Measurements from ENCODE around the gene SPRY2.

DNA sequence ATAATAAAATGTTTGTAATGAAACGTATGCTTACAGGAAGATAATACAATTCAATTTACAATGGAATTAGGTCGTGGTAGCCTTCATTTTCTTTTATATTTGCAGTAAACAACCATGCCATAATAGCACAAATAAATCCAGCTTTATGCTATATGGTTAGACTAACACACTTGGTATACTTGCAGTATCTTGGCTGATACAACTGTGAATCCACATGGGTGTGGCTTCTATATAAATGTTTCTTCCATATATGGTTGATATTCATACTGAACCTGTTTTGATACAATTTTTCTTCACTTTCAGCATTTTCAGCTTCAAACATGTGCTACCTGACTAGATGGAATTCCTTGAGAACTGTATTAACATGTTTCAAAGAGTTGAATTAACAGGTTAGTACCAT lies 20.4 kb upstream of the SPRY2 start:
- TF ChIP-seq, protein P1, sequence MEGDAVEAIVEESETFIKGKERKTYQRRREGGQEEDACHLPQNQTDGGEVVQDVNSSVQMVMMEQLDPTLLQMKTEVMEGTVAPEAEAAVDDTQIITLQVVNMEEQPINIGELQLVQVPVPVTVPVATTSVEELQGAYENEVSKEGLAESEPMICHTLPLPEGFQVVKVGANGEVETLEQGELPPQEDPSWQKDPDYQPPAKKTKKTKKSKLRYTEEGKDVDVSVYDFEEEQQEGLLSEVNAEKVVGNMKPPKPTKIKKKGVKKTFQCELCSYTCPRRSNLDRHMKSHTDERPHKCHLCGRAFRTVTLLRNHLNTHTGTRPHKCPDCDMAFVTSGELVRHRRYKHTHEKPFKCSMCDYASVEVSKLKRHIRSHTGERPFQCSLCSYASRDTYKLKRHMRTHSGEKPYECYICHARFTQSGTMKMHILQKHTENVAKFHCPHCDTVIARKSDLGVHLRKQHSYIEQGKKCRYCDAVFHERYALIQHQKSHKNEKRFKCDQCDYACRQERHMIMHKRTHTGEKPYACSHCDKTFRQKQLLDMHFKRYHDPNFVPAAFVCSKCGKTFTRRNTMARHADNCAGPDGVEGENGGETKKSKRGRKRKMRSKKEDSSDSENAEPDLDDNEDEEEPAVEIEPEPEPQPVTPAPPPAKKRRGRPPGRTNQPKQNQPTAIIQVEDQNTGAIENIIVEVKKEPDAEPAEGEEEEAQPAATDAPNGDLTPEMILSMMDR (IDR thresholded peaks at IDR 0.05), result no peak
- TF ChIP-seq POLR2A (IDR thresholded peaks at IDR 0.05), result no peak
- no peak for TF ChIP-seq POLR2AphosphoS5 (IDR thresholded peaks at IDR 0.05; ENCODE audit: insufficient read depth in 1 of 2, low read depth in 1 of 2)

Data from vagina (tissue), 2 donors.